SK-N-SH (cell line): ENCODE data around the gene PARVA. TPM values are rescaled to one million over a fixed set of nuclear protein-coding genes. Genes with fewer than 3 reads are reported as not detected.

Experiments used
- EP300 ChIP-seq, 2 experiments: IDR thresholded peaks; 2 replicates each; pipeline versions ENCODE4 v1.4.0 to v1.6.1; 2012; ENCODE audit warnings: borderline replicate concordance in 1 of 2, low read depth in 1 of 2, low read length in 1 of 2
- FOXJ3 ChIP-seq: sonication (generic); formaldehyde crosslinking; IDR thresholded peaks from 2 replicates; pipeline ENCODE4 v1.5.1; 2020; ENCODE audit warnings: mild to moderate bottlenecking, missing genetic modification reagents
- FOXM1 ChIP-seq: IDR thresholded peaks from 2 replicates; pipeline ENCODE4 v1.4.0; 2012; ENCODE audit warnings: low read depth, mild to moderate bottlenecking
- IRF3 ChIP-seq: fragments of 150-350 bp; IDR thresholded peaks from 2 replicates; pipeline ENCODE4 v1.6.1; 2016; ENCODE audit warnings: mild to moderate bottlenecking, low read depth, low read length
- JUND ChIP-seq: IDR thresholded peaks from 2 replicates; pipeline ENCODE4 v1.4.0; 2012
- MEF2A ChIP-seq: IDR thresholded peaks from 2 replicates; pipeline ENCODE4 v1.4.0; 2012; ENCODE audit warnings: low read depth, borderline replicate concordance
- NFIC ChIP-seq: IDR thresholded peaks from 2 replicates; pipeline ENCODE4 v1.4.0; 2012; ENCODE audit warnings: borderline replicate concordance
- PBX3 ChIP-seq: IDR thresholded peaks from 2 replicates; pipeline ENCODE4; 2012
- RAD21 ChIP-seq: IDR thresholded peaks from 2 replicates; pipeline ENCODE4 v1.6.1; 2012; ENCODE audit warnings: mild to moderate bottlenecking, low read length
- RFX5 ChIP-seq: IDR thresholded peaks from 2 replicates; pipeline ENCODE4 v1.6.1; 2012; ENCODE audit warnings: mild to moderate bottlenecking, improper control_type of control experiment, low read length
- SMC3 ChIP-seq: IDR thresholded peaks from 2 replicates; pipeline ENCODE4 v1.6.1; 2012; ENCODE audit warnings: low read depth, low read length, improper control_type of control experiment
- TAF1 ChIP-seq: IDR thresholded peaks from 2 replicates; pipeline ENCODE4 v1.6.1; 2012; ENCODE audit warnings: low read depth, mild to moderate bottlenecking, low read length, moderate library complexity, borderline replicate concordance
- TEAD4 ChIP-seq: IDR thresholded peaks from 2 replicates; pipeline ENCODE4 v1.4.0; 2012; ENCODE audit warnings: mild to moderate bottlenecking, borderline replicate concordance; ENCODE audit not compliant: insufficient read depth
- YY1 ChIP-seq: IDR thresholded peaks from 2 replicates; pipeline ENCODE4 v1.4.0; 2012; ENCODE audit warnings: low read depth, mild to moderate bottlenecking
- ZBTB33 ChIP-seq: IDR thresholded peaks from 2 replicates; pipeline ENCODE4 v1.4.0; 2012; ENCODE audit warnings: low read depth, borderline replicate concordance
- polyA plus RNA-seq, 3 experiments: library from polyadenylated mRNA; depleted of rRNA; stranded (reverse); fragments of >200 nt; gene quantifications; 2 replicates each; pipeline ENCODE4 v1.2.3, GENCODE V29; 2012
- TF ChIP-seq, protein P1 (sequence below): fragments of 200-600 bp; sonication (generic); IDR thresholded peaks from 2 replicates; pipeline ENCODE4 v1.6.1; 2017; ENCODE audit warnings: antibody characterized with exemption, mild to moderate bottlenecking, moderate library complexity
- TF ChIP-seq, protein P2 (sequence below): IDR thresholded peaks from 2 replicates; pipeline ENCODE4 v1.4.0; 2012; ENCODE audit warnings: low read depth

PARVA gene
- polyA plus RNA-seq, 1 of the 3 experiments (the other 2 are of a cell fraction): 27.6 TPM

GRCh38 chr11:12540913-12541582, 163.7 kb downstream of the PARVA start (continued):
- TF ChIP-seq, protein P1, sequence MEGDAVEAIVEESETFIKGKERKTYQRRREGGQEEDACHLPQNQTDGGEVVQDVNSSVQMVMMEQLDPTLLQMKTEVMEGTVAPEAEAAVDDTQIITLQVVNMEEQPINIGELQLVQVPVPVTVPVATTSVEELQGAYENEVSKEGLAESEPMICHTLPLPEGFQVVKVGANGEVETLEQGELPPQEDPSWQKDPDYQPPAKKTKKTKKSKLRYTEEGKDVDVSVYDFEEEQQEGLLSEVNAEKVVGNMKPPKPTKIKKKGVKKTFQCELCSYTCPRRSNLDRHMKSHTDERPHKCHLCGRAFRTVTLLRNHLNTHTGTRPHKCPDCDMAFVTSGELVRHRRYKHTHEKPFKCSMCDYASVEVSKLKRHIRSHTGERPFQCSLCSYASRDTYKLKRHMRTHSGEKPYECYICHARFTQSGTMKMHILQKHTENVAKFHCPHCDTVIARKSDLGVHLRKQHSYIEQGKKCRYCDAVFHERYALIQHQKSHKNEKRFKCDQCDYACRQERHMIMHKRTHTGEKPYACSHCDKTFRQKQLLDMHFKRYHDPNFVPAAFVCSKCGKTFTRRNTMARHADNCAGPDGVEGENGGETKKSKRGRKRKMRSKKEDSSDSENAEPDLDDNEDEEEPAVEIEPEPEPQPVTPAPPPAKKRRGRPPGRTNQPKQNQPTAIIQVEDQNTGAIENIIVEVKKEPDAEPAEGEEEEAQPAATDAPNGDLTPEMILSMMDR: peak; percentile 52
- TF ChIP-seq YY1 (no peak), ZBTB33 (no peak), RFX5 (no peak), PBX3 (peak; percentile 37; the same call in 1 of the 2 replicates), NFIC (peak; percentile 88), FOXM1 (no peak), FOXJ3 (CRISPR knock-in tag) (no peak), MEF2A (no peak), JUND (peak; percentile 44; the same call in 1 of the 2 replicates), EP300 (IDR thresholded peaks at IDR 0.05; ENCODE audit: borderline replicate concordance in 1 of 2, low read depth in 1 of 2, low read length in 1 of 2) (peak in 1 of 2 experiments; percentile 77; a peak in 1 of 4 replicates), TEAD4 (peak; percentile 85), RAD21 (no peak), TAF1 (no peak), SMC3 (0 out of 2 replicates have a peak, but pooled peaks have one; percentile 2), IRF3 (no peak)
- TF ChIP-seq, protein P2, sequence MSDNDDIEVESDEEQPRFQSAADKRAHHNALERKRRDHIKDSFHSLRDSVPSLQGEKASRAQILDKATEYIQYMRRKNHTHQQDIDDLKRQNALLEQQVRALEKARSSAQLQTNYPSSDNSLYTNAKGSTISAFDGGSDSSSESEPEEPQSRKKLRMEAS: peak; percentile 59; the same call in 1 of the 2 replicates
